Suprapubic skin (tissue), 3 donors: ENCODE measurements around the gene ABCC9.

Source experiments
- CTCF ChIP-seq, 2 donors: fragments of 200-600 bp in 1 of 2; fragments of 450-650 bp in 1 of 2; sonication (generic) in 1 of 2; IDR thresholded peaks; one replicate each; pipeline ENCODE4 v1.5.1; 2016 to 2019; ENCODE audit warnings: antibody characterized with exemption in 2 of 2, mild to moderate bottlenecking in 1 of 2, moderate library complexity in 1 of 2
- POLR2A ChIP-seq, 2 donors: fragments of 450-650 bp; IDR thresholded peaks; one replicate each; pipeline ENCODE4 v1.6.1; 2017; ENCODE audit warnings: antibody characterized with exemption in 2 of 2, mild to moderate bottlenecking in 2 of 2, moderate library complexity in 2 of 2

- no peak for TF ChIP-seq CTCF (IDR thresholded peaks at IDR 0.05)
- TF ChIP-seq POLR2A (IDR thresholded peaks at IDR 0.05): no peak
These were observed 167.4 kb downstream of the ABCC9 start for GRCh38 chr12:21773806-21774205.
